Lower leg skin (tissue), 3 donors: Measurements from ENCODE around the gene CFAP54.

ENCODE experiments used
- POLR2A ChIP-seq, 2 donors: fragments of 450-650 bp; IDR thresholded peaks; one replicate each; pipeline ENCODE4 v1.6.1; 2016 to 2017; ENCODE audit warnings: antibody characterized with exemption in 2 of 2, mild to moderate bottlenecking in 1 of 2, moderate library complexity in 1 of 2
- TF ChIP-seq, protein P1 (sequence below), 3 donors: fragments of 450-650 bp; IDR thresholded peaks; one replicate each; pipeline ENCODE4 v1.5.1; 2016; ENCODE audit warnings: antibody characterized with exemption in 3 of 3, mild to moderate bottlenecking in 3 of 3, moderate library complexity in 2 of 3

DNA sequence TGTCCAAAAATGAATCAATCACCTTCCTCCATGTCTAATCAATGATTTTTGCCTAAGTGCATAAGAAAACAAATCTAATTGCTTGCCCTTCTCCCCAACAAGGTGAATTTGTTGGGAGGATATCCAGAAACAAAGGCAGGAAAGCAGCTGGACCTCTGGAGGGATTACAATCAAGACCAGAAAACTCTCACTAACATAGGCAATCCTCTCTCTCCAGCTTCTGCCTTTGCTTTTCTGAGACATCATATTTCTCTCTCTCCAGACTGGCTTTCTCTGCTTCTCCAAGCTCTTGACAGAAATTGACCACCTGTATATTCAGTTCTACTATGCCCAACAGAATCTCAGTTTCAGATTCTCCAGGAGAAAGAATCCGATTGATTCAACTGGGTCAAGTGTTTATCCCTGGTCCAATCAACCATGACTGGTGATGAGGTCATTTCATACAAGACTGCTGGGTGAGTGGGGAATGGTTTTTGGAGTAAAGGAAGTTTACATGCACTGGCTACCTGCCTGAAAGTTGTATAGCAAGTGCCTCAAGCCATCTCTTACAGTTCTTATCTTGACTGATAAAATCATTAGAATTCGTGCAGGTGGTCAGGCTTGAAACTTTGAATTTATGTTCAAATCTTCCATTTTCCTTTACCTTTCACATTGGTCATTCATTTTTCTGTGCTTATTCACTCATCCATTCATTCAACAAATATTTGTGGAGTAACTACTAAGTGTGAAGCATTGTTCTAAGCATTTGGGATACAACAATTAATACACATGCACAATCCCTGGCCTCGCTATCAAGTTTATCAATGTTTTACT, 22.2 kb upstream of the CFAP54 start:
- TF ChIP-seq, protein P1, sequence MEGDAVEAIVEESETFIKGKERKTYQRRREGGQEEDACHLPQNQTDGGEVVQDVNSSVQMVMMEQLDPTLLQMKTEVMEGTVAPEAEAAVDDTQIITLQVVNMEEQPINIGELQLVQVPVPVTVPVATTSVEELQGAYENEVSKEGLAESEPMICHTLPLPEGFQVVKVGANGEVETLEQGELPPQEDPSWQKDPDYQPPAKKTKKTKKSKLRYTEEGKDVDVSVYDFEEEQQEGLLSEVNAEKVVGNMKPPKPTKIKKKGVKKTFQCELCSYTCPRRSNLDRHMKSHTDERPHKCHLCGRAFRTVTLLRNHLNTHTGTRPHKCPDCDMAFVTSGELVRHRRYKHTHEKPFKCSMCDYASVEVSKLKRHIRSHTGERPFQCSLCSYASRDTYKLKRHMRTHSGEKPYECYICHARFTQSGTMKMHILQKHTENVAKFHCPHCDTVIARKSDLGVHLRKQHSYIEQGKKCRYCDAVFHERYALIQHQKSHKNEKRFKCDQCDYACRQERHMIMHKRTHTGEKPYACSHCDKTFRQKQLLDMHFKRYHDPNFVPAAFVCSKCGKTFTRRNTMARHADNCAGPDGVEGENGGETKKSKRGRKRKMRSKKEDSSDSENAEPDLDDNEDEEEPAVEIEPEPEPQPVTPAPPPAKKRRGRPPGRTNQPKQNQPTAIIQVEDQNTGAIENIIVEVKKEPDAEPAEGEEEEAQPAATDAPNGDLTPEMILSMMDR (IDR thresholded peaks at IDR 0.05): no peak
- TF ChIP-seq POLR2A (IDR thresholded peaks at IDR 0.05): no peak
